ENCODE measurements around the gene BZW2.

DNA sequence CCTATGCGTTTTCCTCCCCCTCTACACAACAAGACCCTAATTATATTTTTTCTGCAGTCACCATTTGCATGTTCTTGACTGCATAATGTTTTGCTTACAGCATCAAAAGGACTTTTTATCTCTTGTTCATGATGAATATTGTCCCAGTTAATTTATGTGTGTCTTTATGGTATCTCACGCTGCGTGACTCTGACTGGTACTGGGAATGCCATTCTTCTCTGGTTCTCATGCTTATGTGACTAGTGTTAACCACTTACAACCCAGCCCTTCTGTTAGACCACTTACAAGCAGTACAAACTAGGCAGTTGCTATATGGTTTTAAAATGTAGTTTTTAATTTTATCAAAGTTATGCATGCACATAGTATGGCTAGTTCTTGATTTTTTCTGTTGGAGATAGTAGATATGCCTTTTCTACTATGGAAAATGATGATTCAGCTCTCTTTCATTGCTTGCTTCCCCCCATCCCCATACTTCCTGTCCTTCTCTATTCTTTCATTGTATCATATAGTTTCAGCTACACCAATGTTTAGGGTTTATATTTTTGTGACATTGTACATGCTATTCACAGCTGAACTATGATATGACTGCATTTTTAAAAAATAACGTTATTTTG, 24.9 kb downstream of the BZW2 start:
- TF ChIP-seq, protein P1, sequence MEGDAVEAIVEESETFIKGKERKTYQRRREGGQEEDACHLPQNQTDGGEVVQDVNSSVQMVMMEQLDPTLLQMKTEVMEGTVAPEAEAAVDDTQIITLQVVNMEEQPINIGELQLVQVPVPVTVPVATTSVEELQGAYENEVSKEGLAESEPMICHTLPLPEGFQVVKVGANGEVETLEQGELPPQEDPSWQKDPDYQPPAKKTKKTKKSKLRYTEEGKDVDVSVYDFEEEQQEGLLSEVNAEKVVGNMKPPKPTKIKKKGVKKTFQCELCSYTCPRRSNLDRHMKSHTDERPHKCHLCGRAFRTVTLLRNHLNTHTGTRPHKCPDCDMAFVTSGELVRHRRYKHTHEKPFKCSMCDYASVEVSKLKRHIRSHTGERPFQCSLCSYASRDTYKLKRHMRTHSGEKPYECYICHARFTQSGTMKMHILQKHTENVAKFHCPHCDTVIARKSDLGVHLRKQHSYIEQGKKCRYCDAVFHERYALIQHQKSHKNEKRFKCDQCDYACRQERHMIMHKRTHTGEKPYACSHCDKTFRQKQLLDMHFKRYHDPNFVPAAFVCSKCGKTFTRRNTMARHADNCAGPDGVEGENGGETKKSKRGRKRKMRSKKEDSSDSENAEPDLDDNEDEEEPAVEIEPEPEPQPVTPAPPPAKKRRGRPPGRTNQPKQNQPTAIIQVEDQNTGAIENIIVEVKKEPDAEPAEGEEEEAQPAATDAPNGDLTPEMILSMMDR (IDR thresholded peaks at IDR 0.05): no peak
- TF ChIP-seq POLR2AphosphoS5 (IDR thresholded peaks at IDR 0.05) (no peak), POLR2A (IDR thresholded peaks at IDR 0.05) (no peak)

Data from upper lobe of left lung (tissue), 4 donors.